Measurements from ENCODE around the gene GPC3.

- TF ChIP-seq YY1 (IDR thresholded peaks at IDR 0.05; ENCODE audit: low read depth) (no peak), EGR1 (IDR thresholded peaks at IDR 0.05) (no peak), TAF1 (IDR thresholded peaks at IDR 0.05; ENCODE audit: low read depth) (no peak), USF1 (IDR thresholded peaks at IDR 0.05) (no peak), TCF12 (IDR thresholded peaks at IDR 0.05; ENCODE audit: low read depth) (no peak), FOXM1 (IDR thresholded peaks at IDR 0.05; ENCODE audit: borderline replicate concordance, low read depth) (no peak), RAD21 (IDR thresholded peaks at IDR 0.05; ENCODE audit: low read depth) (no peak)
- TF ChIP-seq, protein P1, sequence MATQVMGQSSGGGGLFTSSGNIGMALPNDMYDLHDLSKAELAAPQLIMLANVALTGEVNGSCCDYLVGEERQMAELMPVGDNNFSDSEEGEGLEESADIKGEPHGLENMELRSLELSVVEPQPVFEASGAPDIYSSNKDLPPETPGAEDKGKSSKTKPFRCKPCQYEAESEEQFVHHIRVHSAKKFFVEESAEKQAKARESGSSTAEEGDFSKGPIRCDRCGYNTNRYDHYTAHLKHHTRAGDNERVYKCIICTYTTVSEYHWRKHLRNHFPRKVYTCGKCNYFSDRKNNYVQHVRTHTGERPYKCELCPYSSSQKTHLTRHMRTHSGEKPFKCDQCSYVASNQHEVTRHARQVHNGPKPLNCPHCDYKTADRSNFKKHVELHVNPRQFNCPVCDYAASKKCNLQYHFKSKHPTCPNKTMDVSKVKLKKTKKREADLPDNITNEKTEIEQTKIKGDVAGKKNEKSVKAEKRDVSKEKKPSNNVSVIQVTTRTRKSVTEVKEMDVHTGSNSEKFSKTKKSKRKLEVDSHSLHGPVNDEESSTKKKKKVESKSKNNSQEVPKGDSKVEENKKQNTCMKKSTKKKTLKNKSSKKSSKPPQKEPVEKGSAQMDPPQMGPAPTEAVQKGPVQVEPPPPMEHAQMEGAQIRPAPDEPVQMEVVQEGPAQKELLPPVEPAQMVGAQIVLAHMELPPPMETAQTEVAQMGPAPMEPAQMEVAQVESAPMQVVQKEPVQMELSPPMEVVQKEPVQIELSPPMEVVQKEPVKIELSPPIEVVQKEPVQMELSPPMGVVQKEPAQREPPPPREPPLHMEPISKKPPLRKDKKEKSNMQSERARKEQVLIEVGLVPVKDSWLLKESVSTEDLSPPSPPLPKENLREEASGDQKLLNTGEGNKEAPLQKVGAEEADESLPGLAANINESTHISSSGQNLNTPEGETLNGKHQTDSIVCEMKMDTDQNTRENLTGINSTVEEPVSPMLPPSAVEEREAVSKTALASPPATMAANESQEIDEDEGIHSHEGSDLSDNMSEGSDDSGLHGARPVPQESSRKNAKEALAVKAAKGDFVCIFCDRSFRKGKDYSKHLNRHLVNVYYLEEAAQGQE (IDR thresholded peaks at IDR 0.05; ENCODE audit: low read depth), result no peak
- TF ChIP-seq, protein P2, sequence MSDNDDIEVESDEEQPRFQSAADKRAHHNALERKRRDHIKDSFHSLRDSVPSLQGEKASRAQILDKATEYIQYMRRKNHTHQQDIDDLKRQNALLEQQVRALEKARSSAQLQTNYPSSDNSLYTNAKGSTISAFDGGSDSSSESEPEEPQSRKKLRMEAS (IDR thresholded peaks at IDR 0.05), result no peak
Observed at GRCh38 chrX:133655275-133656265, 329.8 kb downstream of the GPC3 start.

All from Ishikawa (cell line).